ENCODE measurements around the gene IL17C. TPM values are rescaled to one million over a fixed set of nuclear protein-coding genes. Genes with fewer than 3 reads are reported as not detected.

IL17C gene
- total RNA-seq, 2 experiments from 2014 or later, result 0.86 TPM; not detected in 1

DNA sequence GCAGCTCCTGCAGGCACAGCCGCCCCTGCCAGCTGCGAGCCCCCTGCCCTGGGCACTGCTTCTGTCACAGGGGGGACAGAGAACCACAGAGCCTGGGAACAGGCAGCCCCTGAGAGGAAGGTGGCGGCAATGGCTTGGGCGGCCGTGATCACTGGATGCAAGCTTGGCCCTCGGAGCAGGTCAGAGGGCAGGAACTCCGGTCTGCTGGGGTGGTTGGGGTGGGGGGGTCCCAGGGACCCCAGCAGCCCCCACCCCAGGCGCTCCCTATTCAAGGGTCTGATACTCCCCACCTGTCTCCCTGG, 14.3 kb downstream of the IL17C start:
- Histone ChIP-seq H3K4me2 (ENCODE audit: low read length) (no peak overlapping the region), H3K4me3 (ENCODE audit: low read depth, low read length, poor library complexity, severe bottlenecking) (no peak overlapping the region), H3K4me1 (ENCODE audit: insufficient read depth, low read length, poor library complexity, severe bottlenecking) (peaks cover 35% of the 10 kb centered on the region), H3K79me2 (ENCODE audit: insufficient read depth, low read depth, low read length) (peaks cover 31% of the 10 kb centered on the region), H2AFZ (ENCODE audit: low read length) (no peak overlapping the region), H3K27ac (ENCODE audit: low read depth, low read length, poor library complexity, severe bottlenecking) (no peak overlapping the region), H4K20me1 (ENCODE audit: insufficient read depth, low read length) (peaks cover 17% of the 10 kb centered on the region), H3K36me3 (ENCODE audit: insufficient read depth, low read length) (peaks cover 52% of the 10 kb centered on the region), H3K9me2 (ENCODE audit: insufficient read depth, low read length) (no peaks in the 10 kb centered on the region), H3K9me3 (ENCODE audit: low read length) (no peaks in the 10 kb centered on the region)
- no peak for DNase-seq (ENCODE audit: low spot score)
- ChIA-PET CTCF (ENCODE audit: unreplicated experiment) (no interaction called here), POLR2A (interaction anchor here (0.8 kb wide), 1 partner anchor 12 kb away, joined by 3 read pairs; no protein-coding TSS in a partner anchor)
- TF ChIP-seq, protein P1, sequence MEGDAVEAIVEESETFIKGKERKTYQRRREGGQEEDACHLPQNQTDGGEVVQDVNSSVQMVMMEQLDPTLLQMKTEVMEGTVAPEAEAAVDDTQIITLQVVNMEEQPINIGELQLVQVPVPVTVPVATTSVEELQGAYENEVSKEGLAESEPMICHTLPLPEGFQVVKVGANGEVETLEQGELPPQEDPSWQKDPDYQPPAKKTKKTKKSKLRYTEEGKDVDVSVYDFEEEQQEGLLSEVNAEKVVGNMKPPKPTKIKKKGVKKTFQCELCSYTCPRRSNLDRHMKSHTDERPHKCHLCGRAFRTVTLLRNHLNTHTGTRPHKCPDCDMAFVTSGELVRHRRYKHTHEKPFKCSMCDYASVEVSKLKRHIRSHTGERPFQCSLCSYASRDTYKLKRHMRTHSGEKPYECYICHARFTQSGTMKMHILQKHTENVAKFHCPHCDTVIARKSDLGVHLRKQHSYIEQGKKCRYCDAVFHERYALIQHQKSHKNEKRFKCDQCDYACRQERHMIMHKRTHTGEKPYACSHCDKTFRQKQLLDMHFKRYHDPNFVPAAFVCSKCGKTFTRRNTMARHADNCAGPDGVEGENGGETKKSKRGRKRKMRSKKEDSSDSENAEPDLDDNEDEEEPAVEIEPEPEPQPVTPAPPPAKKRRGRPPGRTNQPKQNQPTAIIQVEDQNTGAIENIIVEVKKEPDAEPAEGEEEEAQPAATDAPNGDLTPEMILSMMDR (conservative IDR thresholded peaks at IDR 0.05; ENCODE audit: low read length), result no peak
- TF ChIP-seq EZH2phosphoT487 (IDR thresholded peaks at IDR 0.05; ENCODE audit: borderline replicate concordance, low read depth, low read length), result no peak
- BruUV-seq (replicated peaks), result no TSS peak
- intact Hi-C loops (cut with micrococcal nuclease; ENCODE audit: unreplicated experiment), result loop anchor here (5.0 kb wide), 1 partner anchor 1005 kb away; the partner anchor contains the start of genes CHMP1A and SPATA33

DNA sequence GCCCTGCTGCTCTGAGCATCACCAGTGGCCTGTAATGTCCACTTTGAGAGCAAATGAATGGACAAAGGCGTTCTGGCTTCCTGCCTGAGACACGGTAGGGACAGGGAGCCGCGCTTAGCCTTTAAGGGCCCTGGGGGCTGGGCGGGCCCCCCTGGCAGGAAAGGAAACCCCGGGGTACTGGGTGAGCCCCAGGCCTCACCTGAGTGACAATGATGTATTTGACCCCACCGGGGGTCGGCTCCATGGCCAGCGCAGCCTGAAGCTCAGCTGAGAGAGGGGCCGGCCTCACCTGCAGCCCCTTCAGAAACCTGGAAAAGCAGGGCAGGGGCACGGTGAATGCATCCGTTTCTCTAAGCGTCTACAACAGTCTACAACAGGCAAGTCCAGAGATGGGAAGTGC, 14.7 kb downstream of the IL17C start:
- no TSS peak for BruUV-seq (replicated peaks)
- no peak for DNase-seq (ENCODE audit: low spot score)
- peaks cover 52% of the 10 kb centered on the region for H3K36me3 ChIP-seq (ENCODE audit: insufficient read depth, low read length)
- POLR2A ChIA-PET, result no interaction called here
- no peak overlapping the region for H3K27ac ChIP-seq (ENCODE audit: low read depth, low read length, poor library complexity, severe bottlenecking)
- H3K9me2 ChIP-seq (ENCODE audit: insufficient read depth, low read length), result no peaks in the 10 kb centered on the region
- H3K4me3 ChIP-seq (ENCODE audit: low read depth, low read length, poor library complexity, severe bottlenecking), result no peak overlapping the region
- peaks cover 27% of the 10 kb centered on the region for H3K79me2 ChIP-seq (ENCODE audit: insufficient read depth, low read depth, low read length)
- CTCF ChIA-PET (ENCODE audit: unreplicated experiment), result no interaction called here
- no peak for TF ChIP-seq EZH2phosphoT487 (IDR thresholded peaks at IDR 0.05; ENCODE audit: borderline replicate concordance, low read depth, low read length)
- TF ChIP-seq, protein P1 (conservative IDR thresholded peaks at IDR 0.05; ENCODE audit: low read length), result no peak
- no peaks in the 10 kb centered on the region for H3K9me3 ChIP-seq (ENCODE audit: low read length)
- H4K20me1 ChIP-seq (ENCODE audit: insufficient read depth, low read length), result peaks cover 14% of the 10 kb centered on the region
- H3K4me2 ChIP-seq (ENCODE audit: low read length), result no peak overlapping the region
- no peak overlapping the region for H2AFZ ChIP-seq (ENCODE audit: low read length)
- H3K4me1 ChIP-seq (ENCODE audit: insufficient read depth, low read length, poor library complexity, severe bottlenecking), result peaks cover 31% of the 10 kb centered on the region
- intact Hi-C loops (cut with micrococcal nuclease; ENCODE audit: unreplicated experiment), result loop anchor here (5.0 kb wide), 1 partner anchor 1004 kb away; the partner anchor contains the start of genes CHMP1A and SPATA33

DNA sequence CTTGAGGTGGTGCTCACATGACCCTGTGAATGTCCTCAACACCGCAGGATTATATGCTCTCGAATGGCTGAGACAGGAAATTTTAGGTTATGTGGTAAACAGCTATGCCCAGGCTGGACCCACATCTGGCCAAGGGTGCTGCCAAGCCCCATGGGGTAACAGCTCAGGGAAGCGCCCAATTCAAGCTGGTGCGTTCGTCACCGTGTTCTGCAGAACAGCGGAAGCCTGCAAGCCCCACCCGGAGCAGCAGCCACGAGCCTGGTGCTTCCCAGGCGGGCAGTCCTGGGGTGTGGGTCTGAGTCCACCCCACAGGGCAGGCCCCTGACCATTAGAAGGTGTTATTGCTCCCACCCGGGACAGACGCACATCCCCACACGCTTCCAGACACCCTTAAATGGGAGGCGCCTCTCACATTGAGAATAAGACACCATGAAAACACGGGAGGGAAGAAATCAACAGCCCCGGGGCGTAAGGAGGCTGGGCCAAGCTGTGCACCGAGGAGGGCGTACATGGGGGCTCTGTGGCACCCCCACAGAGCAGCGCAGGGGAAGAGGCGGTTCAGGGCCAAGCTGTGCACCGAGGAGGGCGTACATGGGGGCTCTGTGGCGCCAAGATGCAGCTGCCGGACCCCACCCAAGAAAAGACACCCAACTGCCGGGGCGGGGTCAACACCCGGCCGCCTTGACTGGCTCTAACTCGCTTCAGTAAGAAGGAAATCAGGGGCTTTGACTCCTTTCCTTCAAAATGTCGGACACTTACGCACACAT, 15.4 kb downstream of the IL17C start:
- Histone ChIP-seq H3K36me3 (ENCODE audit: insufficient read depth, low read length) (peaks cover 48% of the 10 kb centered on the region), H3K4me3 (ENCODE audit: low read depth, low read length, poor library complexity, severe bottlenecking) (no peak overlapping the region), H3K9me2 (ENCODE audit: insufficient read depth, low read length) (no peaks in the 10 kb centered on the region), H3K27ac (ENCODE audit: low read depth, low read length, poor library complexity, severe bottlenecking) (no peak overlapping the region), H3K9me3 (ENCODE audit: low read length) (no peaks in the 10 kb centered on the region), H3K4me2 (ENCODE audit: low read length) (no peak overlapping the region), H2AFZ (ENCODE audit: low read length) (no peak overlapping the region), H3K4me1 (ENCODE audit: insufficient read depth, low read length, poor library complexity, severe bottlenecking) (peaks cover 27% of the 10 kb centered on the region), H4K20me1 (ENCODE audit: insufficient read depth, low read length) (peaks cover 11% of the 10 kb centered on the region), H3K79me2 (ENCODE audit: insufficient read depth, low read depth, low read length) (peaks cover 20% of the 10 kb centered on the region)
- no peak for TF ChIP-seq EZH2phosphoT487 (IDR thresholded peaks at IDR 0.05; ENCODE audit: borderline replicate concordance, low read depth, low read length)
- TF ChIP-seq, protein P1 (conservative IDR thresholded peaks at IDR 0.05; ENCODE audit: low read length), result no peak
- BruUV-seq (replicated peaks), result no TSS peak
- DNase-seq (ENCODE audit: low spot score), result no peak
- CTCF ChIA-PET (ENCODE audit: unreplicated experiment), result no interaction called here
- intact Hi-C loops (cut with micrococcal nuclease; ENCODE audit: unreplicated experiment), result loop anchor here (5.0 kb wide), 1 partner anchor 1004 kb away; the partner anchor contains the start of genes CHMP1A and SPATA33
- POLR2A ChIA-PET, result no interaction called here
